Measurements from ENCODE around the gene ERGIC2. TPM values are rescaled to one million over a fixed set of nuclear protein-coding genes. Genes with fewer than 3 reads are reported as not detected.
"Not testable (repeated sequence)": the region's sequence is repeated elsewhere in the genome, so short reads cannot be mapped to it uniquely, and the experiment has no call there.

The ERGIC2 gene
- total RNA-seq, 2 donors from 2014 or later, result 77.5 to 87.2 TPM

GRCh38 chr12:29310899-29311298 lies 70.1 kb downstream of the ERGIC2 start:
- intact Hi-C loops (cut with DNase I), result loop anchor here in 1 of 2 donors (10.0 kb wide), 1 partner anchor 236 kb away; no protein-coding TSS in a partner anchor

GRCh38 chr12:29309320-29309902 lies 71.6 kb downstream of the ERGIC2 start:
- ATAC-seq (no peak), DNase-seq (no peak)
- intact Hi-C loops (cut with DNase I), result no loop called here

More at GRCh38 chr12:29310899-29311298, 70.1 kb downstream of the ERGIC2 start:
- DNase-seq, result no peak
- no peak for ATAC-seq

GRCh38 chr12:29306682-29307081 lies 74.3 kb downstream of the ERGIC2 start:
- no peak for DNase-seq
- no peak for ATAC-seq
- intact Hi-C loops (cut with DNase I), result no loop called here

- intact Hi-C loops (cut with DNase I), result no loop called here
- ATAC-seq, result no peak
These were observed 74.7 kb downstream of the ERGIC2 start for GRCh38 chr12:29306266-29306665.

GRCh38 chr12:29304388-29304787 lies 76.6 kb downstream of the ERGIC2 start:
- DNase-seq, result no peak
- no peak for ATAC-seq
- intact Hi-C loops (cut with DNase I), result no loop called here

More at GRCh38 chr12:29306266-29306665, 74.7 kb downstream of the ERGIC2 start:
- no peak for DNase-seq

GRCh38 chr12:29301114-29301513 lies 79.9 kb downstream of the ERGIC2 start:
- ATAC-seq (no peak), DNase-seq (no peak)
- intact Hi-C loops (cut with DNase I), result no loop called here

GRCh38 chr12:29299633-29300032 lies 81.3 kb downstream of the ERGIC2 start:
- intact Hi-C loops (cut with DNase I), result no loop called here
- ATAC-seq (no peak), DNase-seq (no peak)

- ATAC-seq (no peak), DNase-seq (no peak)
- intact Hi-C loops (cut with DNase I), result no loop called here
These were observed 89.7 kb downstream of the ERGIC2 start for GRCh38 chr12:29291226-29291625.

GRCh38 chr12:29290475-29290874 lies 90.5 kb downstream of the ERGIC2 start:
- ATAC-seq; intact Hi-C loops (cut with DNase I); DNase-seq: not testable (repeated sequence)

- intact Hi-C loops (cut with DNase I), result no loop called here
- DNase-seq, result no peak
- no peak for ATAC-seq
These were observed 92.9 kb downstream of the ERGIC2 start for GRCh38 chr12:29288031-29288430.

- no peak for ATAC-seq
- DNase-seq, result no peak
- intact Hi-C loops (cut with DNase I), result no loop called here
These were observed 93.3 kb downstream of the ERGIC2 start for GRCh38 chr12:29287622-29288021.

Other genes starting within 250 kb of the ERGIC2 start
- 1 to 10 TPM; 6.2 TPM for gene FAR2, start 231.9 kb downstream of the ERGIC2 start, total RNA-seq
- under 1 TPM; 0.29 to 0.31 TPM for gene OVCH1, start 116.5 kb upstream of the ERGIC2 start, total RNA-seq

Measured in left cardiac atrium (tissue), 4 donors.